NCI-H1436 treated with DMSO at 0.1 percent for 48 hours (cell line): ENCODE results near the gene CROCC2.

Source experiments
- DNase-seq: peaks from one replicate; lab custom pipeline; 2025; lab: John Stamatoyannopoulos, UW

CROCC2 gene

DNA sequence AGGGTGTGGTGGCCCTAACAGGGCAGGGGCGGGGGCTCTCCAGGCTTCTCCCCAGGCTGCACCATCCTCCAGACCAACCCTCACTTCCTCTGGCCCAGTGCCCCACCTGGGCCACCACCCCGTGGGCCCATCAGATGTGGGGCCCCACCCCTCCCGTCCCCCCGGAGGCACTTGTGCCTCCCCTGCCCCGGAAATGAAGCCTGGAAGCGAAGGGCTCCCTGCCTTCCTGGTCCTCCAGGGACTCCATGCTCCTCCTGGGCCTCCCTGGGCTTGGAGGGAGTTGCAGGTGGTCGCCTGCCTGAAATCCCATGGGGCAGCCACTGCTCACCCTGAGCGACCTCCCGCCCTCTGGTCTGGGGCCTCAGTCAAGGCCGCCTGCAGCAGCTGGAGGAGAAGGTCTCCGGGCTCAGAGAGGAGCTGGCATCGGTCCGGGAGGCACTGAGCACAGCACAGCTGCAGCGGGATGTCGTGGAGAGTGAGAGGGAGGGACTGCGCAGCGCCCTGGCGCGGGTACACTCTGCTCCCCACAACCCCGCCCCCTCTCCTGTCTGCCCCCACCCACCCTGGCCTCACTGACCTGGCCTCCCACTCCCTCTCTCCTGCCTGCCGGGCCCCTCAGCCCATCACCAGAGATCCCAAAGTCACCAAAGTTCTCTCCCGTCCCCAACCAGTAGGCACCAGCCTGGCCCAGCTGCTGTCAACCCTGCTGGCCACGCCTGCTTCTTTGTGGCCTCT lies 28.0 kb downstream of the CROCC2 start:
- DNase-seq = no peak

DNA sequence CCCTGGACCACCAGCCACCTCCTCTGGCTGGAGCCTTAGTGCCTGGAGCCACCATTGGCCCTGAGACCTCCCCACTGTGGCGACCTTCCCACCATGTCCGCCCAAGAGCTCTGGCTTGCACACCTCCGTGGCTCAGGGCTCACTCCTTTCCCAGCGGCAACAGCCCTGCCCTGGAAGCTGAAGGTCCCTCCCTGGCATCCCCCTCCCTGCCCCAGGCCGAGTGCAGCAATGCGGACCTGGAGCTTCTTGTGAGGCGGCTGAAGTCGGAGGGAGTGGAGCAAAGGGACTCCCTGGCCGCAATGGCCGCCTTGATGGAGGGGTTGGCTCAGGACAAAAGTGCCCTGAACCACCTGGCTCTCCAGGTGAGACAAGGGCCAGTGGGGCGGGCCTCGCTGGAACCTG lies 28.6 kb downstream of the CROCC2 start:
- no peak for DNase-seq

DNA sequence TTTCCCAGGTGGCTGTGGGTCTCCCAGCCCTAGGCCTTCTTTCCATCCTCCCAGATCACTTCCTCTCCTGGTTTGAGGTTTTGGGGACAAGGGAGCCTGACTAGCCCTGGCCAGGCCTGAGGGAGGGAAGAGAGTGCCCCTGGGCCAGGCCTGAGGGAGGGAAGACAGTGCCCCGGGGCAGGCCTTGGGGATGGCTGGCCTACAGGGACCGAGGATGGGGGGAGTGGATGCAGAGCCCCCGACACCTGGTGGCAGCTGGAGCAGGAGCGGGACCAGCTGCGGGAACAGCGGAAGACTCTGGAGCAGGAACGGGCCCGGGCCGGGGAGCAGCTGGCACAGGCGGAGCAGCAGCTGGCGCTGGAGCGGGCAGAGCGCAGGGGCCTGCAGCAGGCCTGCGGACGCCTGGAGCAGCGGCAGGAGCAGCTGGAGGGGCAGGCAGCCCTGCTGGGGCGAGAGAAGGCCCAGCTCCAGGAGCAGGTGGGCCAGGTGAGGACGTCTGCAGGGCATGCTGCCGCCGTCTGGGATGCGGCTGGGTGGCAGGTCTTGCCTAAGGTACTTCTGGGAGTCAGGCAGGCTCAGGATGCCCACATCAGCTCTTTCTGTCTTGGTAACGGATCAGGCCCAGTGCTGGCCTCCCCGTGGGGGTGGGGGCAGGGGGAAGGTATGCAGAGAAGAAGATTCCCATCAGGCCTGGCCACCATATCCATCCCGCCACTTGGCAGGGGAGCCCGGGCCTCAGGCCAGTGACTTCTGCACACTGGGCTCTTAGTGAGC lies 29.2 kb downstream of the CROCC2 start:
- no peak for DNase-seq

DNA sequence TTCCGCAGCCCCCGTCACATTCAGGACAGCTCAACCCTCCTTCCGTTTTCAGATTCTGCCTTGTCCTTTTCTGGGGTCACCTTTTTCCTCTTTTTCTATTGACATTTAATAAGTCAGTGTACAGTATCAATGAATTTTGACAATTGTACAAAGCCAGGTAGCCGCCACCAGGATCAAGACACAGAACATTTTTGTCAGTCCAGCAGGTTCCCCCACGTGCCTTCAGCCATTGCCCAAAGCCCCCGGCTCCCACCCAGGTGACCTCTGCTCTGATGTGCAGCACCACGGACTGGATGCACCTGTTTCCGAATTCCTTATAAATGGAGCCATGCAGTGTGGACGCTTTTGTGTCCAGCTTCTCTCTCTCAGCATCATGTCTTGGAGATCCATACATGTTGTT lies 30.0 kb downstream of the CROCC2 start:
- no peak for DNase-seq

DNA sequence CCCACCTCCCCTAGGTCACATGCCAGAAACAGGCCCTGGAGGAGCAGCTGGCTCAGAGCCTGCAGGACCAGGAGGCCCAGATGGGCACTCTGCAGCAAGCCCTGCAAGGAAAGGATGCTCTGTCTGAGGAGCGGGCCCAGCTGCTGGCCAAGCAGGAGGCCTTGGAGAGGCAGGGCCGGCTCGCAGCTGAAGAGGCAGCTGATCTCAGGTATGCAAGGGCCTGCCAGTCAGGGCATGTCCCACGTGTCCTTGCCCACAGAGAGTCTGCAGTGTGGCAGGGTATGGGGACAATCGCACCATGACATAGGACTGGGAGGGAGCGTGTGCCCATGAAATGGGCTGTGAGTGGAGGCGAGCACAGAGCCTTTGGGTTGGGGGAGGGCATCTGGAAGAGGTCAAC lies 39.9 kb downstream of the CROCC2 start:
- DNase-seq = no peak

DNA sequence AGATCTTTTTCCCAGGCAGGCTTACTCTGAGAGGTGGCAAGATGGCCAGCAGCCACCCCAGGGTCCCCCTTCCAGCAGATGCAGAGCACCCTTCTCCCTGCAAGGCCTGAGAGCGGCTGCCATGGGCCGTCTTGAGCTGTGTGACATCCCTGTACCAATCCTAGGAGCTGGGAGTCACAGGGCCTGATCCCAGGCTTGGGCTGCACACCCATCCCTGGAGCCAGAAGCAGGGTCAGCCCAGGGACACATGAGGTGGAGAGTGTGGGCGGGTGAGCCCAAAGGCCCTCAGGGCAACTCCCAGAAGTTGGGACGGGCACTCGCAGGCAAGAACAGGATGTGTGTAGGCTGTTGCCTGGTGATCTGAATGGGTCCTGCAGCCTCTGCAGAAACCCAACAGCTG lies 40.5 kb downstream of the CROCC2 start:
- no peak for DNase-seq

DNA sequence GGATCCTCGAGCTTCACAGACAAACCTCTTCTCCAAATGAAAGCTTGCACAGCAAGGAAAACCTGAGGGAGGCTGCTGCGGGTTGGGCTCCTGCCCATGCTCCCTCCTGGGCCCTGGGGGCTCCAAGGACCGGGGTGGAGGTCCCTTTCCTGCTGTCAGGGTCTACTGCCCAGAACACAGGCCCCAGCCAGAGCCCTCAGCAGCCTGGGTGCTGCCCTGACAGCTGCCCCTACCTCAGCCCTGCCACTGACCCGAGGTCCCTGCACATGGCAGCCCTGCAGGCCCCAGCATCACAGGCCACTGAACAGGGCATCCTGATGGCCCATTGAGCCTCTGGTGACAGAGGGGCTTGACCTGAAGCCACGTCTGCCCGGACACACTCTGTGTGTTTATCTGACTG lies 41.0 kb downstream of the CROCC2 start:
- DNase-seq = no peak

DNA sequence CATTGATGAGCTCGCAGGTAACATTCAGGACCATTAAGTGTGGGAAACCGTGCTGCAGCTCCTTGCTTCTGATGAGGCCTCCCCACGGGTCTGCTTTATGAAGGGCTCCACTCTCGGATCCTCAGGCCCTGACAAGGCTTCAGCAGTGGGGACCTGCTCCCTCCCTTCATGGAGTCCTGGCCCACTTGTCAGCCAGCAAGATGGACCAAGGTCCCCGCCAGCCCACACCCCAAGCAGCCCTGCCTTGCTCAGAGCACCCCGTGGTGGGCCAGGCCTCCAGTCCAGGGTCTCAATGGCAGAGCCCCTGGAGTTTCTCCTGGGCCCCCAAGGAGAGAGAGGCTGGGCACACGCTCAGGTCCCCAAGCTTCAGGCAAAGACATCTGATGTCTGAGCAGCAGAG lies 41.5 kb downstream of the CROCC2 start:
- no peak for DNase-seq

DNA sequence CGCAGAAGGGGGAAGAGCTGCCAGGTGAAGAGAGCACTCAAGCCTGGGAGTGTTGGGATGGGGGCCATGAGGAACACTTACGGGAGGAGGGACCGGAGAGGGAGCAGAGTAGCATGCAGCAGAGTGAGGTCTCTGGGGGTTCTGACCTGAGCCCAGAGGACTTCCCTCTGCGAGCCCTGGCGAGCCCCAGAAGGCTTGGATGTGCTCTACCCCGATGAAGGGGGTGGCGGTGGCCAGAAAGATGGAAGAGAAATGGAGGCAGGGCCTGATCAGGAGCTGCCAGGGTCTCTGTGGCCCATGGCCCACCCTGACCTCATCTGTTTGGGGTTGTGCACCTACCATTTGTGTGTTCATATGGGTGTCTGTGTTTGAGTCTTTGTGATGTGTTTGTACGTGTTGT lies 42.0 kb downstream of the CROCC2 start:
- DNase-seq = no peak

DNA sequence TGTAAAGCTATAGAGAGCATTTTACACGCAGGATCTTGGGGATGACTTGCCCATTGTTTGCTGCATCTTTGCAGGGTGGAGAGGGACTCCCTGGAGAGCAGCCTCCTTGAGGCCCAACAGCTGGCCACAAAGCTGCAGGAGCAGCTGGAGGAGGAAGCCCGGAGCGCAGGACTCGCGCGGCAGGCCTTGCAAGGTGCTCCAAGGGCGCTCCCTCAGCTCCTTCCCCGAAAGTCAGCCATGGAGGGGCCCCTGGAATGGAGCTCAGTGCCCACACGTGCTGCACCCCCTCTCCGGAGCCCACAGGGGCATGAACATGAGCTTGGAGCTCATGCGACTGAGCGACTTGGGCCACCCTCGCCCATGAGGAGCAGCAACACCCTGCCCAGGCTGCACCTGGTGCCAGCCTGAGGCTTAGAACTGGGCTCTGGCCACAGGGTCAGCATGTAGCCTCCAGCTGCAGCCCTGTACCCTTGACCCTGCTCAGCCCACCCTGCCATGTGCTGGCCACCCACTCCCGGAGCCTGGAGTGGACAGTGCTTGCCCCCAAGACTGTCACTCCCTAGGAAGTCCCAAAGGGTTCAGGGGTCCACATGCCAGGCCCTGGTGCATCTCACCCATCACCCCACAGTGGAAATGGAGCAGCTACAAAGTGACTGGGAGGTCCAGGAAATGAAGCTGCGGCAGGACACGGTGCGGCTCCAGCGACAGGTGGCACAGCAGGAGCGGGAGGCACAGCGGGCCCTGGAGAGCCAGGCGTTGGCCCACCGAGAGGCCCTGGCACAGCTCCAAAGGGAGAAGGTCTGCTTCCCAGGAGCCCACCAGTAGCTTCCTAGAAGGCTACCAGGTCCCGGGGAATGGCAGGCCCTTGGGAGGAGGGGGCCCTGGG lies 43.0 kb downstream of the CROCC2 start:
- DNase-seq = no peak

DNA sequence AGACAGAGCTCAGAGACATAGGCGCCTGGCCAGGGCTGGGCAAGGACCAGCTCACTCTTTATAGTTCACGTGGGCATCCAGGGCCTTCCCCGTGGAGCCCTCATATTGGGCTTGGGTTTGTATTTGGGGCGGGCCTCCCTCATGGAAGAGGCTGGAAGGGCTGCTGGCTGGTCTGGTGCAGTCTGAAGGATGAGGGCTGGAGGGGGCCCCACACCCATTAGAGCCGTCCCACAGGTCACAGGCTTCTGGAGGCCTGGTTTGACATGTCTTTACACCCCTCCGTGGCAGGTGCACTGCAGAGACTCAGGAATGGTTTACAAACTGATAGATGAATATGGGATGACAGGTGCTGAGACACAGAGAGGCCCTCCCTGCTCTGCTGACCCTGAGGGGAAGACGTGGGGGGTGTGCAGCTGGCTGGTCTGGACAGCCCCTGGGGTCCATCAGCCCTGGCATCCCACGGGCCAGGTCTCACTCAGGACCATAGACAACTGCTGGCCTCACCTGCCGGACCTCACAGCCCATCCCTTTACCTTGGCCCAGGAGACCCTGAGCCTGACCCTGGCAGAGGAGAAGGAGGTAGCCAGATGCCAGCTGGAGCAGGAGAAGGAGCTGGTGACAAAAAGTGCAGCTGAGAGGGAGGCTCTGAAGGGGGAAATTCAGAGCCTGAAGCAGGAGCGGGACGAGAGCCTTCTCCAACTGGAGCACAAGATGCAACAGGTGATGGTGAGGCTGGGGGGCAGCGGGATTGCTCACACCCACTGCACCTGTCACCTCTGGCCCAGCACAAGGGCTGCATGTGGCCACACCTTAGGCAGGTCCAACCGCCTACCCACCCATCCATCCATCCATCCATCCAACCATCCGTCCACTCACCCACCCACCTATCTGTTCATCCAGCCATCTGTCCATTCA lies 43.9 kb downstream of the CROCC2 start:
- DNase-seq = no peak

DNA sequence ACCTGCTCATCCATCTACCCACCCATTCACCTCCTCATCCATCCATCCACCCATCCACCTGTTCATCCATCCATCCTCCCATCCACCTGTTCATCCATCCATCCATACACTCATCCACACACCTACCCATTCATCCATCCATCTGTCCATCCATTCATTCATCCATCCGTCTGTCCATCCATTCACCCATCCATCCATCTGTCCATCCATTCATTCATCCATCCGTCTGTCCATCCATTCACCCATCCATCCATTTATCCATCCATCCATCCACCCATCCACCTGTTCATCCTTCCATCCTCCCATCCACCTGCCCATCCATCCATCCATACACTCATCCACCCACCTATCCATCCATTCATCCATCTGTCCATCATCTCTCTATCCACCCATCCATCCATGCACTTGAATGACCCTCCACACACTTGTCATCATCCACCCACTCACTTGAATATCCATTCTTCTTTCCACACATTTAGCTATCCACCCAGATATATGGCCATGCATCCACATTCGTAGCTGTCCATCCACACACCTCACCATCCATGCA lies 45.0 kb downstream of the CROCC2 start:
- no peak for DNase-seq

DNA sequence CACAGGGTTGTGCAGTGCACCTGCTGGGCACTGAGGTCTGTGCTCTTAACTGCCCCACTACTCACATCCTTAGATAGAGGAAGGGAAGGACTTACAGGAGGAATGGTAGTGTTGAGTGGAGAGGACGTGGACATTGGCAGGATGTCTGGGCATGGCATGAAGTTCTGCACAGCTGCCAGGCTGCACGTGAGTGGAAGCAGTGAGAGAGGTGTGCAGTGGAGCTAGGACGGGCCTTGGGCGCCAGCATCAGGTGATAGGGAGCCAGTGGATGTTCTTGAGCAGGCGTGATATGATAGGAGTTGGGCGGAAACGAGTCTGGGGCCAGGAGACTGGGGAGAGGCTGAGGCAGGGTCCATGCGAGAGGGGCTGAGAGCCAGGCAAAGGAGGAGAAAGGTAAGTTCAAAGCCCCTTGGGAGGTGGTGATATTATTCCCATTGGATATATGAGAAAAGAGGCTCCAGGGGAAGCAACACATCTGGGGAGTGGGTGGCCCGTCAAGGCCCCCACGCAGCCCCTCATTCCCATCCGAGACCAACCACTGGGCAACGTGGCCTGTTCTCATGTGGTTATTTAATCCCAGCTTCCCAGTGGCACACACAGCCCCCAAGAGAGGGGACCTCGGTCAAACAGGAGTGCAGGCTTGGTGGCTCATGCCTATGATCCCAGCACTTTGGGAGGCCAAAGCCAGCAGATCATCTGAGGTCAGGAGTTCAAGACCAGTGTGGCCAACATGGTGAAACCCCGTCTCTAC lies 46.5 kb downstream of the CROCC2 start:
- DNase-seq = no peak

DNA sequence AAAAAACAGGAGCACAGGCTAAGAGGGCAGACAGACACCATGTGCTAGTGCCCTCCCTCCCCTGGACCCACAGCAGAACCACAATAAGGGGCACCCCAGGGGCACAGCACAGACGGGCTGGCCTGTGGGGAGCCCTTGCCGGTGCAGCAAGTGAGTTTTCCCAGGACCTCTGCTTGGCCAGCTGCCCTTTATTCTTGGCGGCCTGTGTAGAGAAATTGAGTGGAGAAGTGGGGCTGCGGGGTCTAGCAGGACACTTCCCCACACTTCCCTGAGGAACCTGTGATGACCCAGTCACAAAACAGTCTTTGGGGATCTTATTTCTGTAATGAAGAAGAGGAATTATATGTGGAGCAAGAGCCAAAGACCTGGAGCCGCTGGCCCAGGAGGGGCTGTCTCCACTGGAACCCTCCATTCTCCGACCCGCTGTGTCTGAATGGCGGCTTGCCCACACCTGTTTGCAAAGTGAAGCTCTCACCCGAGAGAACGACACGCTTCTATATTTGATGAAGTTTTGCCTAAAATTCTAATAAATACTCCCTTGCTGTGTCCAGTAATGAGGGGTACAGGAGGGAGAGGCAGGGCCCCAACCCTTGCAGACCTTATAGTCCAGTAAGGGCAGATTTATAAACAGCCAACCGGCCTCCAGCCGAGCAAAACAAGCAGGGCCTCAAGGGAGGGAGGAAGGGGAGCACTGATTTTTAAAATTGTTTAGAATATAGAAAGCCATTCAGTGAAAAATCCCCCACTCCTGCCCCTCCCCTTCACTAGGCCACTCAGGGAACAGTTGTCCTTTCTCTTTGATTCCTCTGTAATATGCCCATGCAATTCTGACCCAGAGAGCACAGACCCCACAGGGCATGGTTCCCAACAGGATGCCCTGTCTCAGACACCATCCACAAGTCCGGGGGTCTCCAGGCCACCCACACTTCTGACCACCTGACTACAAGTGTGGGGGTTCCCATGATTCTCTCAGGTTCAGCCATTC lies 47.6 kb downstream of the CROCC2 start:
- no peak for DNase-seq

DNA sequence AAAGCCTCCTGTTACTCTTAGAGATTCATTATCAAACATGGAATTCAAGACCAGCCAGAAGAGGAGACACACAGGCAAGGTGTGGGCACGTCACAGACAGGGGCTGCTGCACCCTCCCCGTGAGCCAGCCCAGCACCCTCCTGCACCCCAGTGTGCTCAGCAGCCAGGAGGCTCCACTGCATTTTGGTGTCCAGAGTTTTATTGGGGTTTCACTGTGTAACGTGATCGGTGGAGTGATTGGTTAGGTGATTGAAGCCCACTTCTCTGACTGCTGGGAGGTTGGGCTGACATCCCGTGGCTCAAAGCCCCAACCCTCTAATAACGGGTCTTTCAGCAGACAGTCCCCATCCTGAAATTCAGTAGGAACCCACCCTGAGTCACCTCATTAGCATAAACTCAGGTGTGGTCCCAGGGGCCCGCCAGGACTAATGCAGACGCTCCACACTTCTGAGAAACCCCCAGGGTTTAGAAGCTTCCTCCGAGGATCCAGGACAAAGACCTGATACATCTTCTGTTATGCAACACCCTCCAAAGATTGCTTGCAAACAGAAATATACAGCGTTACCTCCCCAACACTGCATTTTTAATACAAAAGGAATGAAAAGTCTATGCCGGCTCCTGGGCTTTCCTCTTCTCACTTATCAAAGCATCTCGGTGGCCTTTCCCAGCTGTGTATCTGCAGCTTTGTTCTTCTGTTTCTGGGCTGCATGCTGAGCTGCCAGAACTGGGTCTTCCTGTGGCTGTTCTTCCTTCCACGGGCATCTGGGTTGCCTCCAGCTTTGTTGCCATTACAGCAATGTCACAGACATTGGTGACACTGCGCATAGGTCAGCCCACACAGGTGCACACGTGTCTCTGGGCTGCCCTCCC lies 48.5 kb downstream of the CROCC2 start:
- no peak for DNase-seq

DNA sequence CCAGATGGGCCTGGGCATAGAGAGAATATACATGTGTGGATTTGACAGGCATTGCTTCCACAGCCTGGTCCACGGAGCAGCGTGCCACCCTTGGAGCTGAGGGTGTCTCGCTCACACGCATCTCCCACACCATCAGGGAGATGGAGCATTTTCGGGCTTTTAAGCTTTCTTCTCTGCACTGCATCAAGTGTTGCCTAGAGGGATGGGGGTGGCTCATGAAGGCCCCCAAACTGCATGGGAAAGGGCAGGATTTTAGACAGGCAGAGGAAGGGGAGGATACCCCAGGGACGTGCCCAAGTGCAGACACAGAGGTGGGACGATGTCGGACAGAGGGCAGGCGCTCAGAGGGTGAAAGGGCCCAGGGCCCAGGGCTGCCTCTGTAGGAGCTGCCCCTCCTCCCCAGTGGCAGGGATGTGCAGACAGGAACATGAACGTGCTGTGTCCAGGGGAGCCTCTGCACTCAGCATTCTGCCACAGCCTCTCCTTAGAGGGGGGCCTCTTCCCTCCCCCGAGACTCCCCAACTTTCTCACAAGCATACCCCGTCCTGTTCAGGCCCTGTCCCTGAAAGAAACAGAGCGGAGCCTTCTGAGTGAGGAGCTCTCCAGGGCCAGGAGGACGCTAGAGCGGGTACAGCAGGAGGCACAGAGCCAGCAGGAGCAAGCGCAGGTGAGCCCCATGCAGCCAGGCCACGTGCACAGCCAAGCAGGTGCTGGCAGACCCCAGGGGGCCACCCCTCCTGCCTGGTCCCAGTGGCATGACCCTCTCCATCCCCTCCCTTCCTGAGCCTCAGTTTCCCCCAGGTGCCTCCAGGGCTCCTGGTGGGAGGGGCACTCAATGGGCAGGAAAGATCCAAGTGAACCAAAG lies 49.4 kb downstream of the CROCC2 start:
- no peak for DNase-seq

DNA sequence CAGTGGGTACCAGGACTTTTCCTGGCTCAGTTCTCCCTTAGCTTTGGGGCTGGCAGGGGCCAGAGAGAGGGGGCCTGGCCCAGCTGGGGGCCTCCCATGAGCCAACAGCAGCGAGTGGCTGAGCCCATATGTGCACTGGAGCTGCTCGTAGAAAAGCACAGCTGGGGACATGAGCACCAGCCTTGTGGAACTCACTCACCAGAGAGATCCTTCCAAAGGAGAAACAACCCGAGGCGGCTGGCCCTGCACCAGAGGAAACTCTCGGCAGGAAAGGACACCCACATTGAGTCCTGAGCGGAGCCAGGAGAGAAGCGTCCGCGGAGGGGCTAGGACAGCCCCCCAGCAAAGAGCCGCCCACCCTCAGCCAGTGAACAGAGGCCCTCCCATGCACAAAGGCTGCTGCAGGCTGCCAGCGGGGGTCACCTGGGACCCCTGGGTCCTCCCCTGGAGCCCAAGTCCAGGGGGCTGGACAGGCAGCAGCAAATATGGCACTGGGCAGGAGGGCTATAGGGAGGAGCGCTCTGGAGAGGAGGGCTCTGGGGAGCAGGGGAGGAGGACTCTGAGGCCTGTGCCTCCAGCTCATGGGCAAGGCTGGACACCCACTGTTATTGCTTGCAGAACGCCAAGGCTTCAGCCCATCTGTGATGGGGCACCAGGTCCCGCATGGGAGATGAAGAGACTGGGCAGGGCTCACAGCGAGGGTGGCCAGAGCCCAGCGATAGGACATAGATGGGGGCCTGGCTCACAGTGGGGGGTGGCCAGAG lies 50.2 kb downstream of the CROCC2 start:
- no peak for DNase-seq
